ENCODE results near the gene VEGFA.

GRCh38 chr6:43834528-43835155 lies 64.6 kb downstream of the VEGFA start:
- TF ChIP-seq CTCF (conservative IDR thresholded peaks at IDR 0.05) (no peak), ZFX (IDR thresholded peaks at IDR 0.05) (no peak)
